Measurements from ENCODE around the gene VSIG4.

VSIG4 gene

DNA sequence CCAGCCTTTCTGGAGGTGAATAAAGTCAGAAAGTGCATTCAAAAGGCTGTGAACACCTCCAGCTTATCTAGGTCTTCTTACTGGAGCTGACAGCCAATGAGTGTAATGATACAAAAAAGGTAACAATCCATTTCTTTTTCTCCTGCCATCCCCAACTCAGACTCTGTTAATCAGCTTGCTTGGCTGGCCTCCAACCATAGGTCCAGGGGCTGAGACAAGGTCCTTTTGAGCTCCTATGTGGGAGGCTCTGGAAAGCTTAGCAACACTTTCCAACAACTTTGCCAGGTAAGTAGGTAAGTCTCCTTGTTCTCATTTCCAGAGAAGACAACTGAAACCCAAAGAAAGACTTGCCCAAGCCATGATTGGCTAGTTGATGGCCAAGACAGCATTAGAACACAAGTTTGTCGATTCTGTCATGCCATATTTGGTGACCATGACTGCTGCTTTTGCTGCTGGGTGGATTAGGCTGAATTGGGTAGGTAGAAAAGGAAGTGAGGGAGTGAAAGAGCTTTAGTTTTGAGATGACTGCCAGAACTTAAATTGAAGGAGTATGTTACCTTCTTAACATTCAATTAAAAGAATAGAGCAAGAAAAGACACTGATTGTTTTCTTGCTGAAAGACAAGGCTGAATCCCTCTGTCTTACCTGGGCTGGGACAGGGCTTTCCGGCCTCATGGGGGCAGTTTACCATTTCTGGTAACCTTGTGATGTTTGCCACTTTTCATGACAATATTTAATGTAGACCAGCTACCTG, 22.8 kb downstream of the VSIG4 start:
- POLR2A ChIA-PET: no interaction called here
- CTCF ChIA-PET: no interaction called here
- DNase-seq (ENCODE audit: extremely low spot score): no peak
- TF ChIP-seq CTBP1 (IDR thresholded peaks at IDR 0.05; ENCODE audit: borderline replicate concordance) (no peak), FOXK2 (IDR thresholded peaks at IDR 0.05) (no peak), NFRKB (IDR thresholded peaks at IDR 0.05) (no peak), L3MBTL2 (conservative IDR thresholded peaks at IDR 0.05) (no peak), FOXA1 (IDR thresholded peaks at IDR 0.05) (no peak), BHLHE40 (IDR thresholded peaks at IDR 0.05; ENCODE audit: borderline replicate concordance) (no peak), ARNT (IDR thresholded peaks at IDR 0.05) (no peak), FOXM1 (IDR thresholded peaks at IDR 0.05; ENCODE audit: borderline replicate concordance) (no peak), ELF4 (IDR thresholded peaks at IDR 0.05) (no peak), SUZ12 (IDR thresholded peaks at IDR 0.05) (no peak), SP1 (IDR thresholded peaks at IDR 0.05) (no peak), TARDBP (IDR thresholded peaks at IDR 0.05) (no peak), HDGF (IDR thresholded peaks at IDR 0.05; ENCODE audit: borderline replicate concordance) (no peak), LEF1 (IDR thresholded peaks at IDR 0.05; ENCODE audit: borderline replicate concordance) (no peak), ZNF384 (IDR thresholded peaks at IDR 0.05) (no peak)
- TF ChIP-seq, protein P1, sequence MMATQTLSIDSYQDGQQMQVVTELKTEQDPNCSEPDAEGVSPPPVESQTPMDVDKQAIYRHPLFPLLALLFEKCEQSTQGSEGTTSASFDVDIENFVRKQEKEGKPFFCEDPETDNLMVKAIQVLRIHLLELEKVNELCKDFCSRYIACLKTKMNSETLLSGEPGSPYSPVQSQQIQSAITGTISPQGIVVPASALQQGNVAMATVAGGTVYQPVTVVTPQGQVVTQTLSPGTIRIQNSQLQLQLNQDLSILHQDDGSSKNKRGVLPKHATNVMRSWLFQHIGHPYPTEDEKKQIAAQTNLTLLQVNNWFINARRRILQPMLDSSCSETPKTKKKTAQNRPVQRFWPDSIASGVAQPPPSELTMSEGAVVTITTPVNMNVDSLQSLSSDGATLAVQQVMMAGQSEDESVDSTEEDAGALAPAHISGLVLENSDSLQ (IDR thresholded peaks at IDR 0.05): no peak

DNA sequence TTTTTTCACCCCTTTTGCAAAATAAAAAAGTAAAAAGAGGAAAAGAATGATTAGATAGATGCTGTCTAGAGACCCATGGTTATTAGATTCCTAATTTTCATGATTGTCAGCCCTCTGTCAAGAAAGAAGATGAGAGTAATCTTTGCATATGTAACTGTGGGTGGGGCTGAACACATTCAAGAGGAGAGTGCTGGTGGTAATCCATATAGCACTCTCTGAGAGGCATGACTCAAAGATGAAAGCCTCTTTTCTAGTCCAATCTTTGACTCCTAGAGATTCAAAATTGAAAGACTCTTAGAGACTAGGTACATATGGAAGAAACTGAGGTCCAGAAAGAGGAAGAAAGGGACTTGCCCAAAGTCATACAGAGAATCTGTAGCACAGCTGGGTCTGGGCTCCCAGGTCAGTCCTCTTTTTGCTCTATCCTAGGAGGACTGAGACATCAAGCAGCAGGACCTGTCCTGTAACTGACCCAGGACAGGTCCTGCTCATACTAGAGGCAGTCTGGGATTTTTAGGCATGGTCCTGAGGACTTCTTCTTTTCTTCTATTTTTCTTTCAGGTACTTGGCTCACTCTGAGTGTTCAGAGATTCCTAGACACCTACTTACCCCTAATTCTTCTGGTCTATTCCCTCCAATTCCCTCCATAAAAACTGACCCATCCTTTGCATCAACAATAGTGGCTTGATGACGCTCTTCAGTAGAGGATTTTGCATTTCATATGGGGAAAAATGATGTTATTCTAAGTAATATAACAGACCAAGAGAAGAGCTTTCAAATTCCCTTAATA, 23.8 kb downstream of the VSIG4 start:
- POLR2A ChIA-PET: no interaction called here
- TF ChIP-seq SP1 (IDR thresholded peaks at IDR 0.05) (no peak), ELF4 (IDR thresholded peaks at IDR 0.05) (no peak), FOXM1 (IDR thresholded peaks at IDR 0.05; ENCODE audit: borderline replicate concordance) (no peak)
- TF ChIP-seq, protein P1 (IDR thresholded peaks at IDR 0.05): no peak
- DNase-seq (ENCODE audit: extremely low spot score): no peak
- CTCF ChIA-PET: no interaction called here

DNA sequence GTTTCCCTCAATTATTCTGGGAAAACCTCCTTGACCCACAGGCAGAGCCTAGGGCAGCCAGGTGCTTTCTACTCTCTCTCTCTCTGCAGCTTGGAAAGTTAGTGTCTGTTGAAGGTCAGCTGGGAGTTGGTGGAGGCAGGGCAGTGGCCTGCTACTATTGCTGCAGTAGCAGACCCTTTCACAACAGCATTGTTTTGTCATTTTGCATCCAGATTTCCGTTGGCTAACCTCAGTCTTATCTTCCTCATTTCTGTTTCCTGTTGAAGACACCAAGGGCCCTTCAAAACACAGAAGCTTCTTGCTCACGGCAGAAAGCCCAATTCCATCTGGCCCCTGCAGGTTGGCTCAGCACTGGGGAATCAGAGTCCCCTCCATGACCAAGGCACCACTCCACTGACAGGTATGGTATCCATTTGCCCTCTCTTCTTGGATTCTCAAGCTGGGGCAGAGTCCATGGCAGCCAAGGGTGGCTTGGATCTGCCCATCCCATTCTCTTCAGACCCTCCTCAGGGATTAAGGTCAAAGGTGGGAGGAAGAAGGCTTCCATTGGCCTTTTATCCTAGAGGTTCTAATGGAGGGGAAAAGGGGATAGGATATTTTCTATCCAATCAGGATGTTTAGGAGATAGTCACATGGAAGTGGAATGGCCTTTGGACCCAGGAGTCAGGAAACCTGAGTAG, 24.6 kb downstream of the VSIG4 start:
- ChIA-PET CTCF (no interaction called here), POLR2A (no interaction called here)
- TF ChIP-seq, protein P1 (IDR thresholded peaks at IDR 0.05): no peak
- TF ChIP-seq CTBP1 (IDR thresholded peaks at IDR 0.05; ENCODE audit: borderline replicate concordance): no peak
- TF ChIP-seq LEF1 (IDR thresholded peaks at IDR 0.05; ENCODE audit: borderline replicate concordance): no peak
- no peak for TF ChIP-seq BHLHE40 (IDR thresholded peaks at IDR 0.05; ENCODE audit: borderline replicate concordance)
- TF ChIP-seq L3MBTL2 (conservative IDR thresholded peaks at IDR 0.05): no peak
- TF ChIP-seq SP1 (IDR thresholded peaks at IDR 0.05): no peak
- TF ChIP-seq ARNT (IDR thresholded peaks at IDR 0.05): no peak
- no peak for TF ChIP-seq FOXM1 (IDR thresholded peaks at IDR 0.05; ENCODE audit: borderline replicate concordance)
- no peak for TF ChIP-seq HDGF (IDR thresholded peaks at IDR 0.05; ENCODE audit: borderline replicate concordance)
- TF ChIP-seq NFRKB (IDR thresholded peaks at IDR 0.05): no peak
- no peak for DNase-seq (ENCODE audit: extremely low spot score)

DNA sequence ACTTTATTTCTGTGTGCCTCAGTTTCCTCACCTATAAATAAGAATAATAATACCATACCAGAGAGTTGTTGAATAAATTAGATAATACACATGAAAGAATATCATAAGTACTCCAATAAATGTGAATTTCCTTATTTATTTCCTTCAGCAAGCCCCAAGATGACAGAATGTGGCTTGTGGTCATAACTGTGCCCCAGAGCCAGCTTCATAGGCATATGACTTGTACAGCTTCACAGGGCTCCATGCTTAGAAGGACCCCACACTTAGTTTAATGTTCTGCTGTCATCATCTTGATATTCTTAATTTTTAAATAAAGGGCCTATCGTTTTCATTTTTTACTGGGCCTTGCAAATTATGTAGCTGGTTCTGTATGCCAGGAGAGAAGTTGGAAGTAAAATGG, 25.3 kb downstream of the VSIG4 start:
- ChIA-PET POLR2A (no interaction called here), CTCF (no interaction called here)
- TF ChIP-seq TARDBP (IDR thresholded peaks at IDR 0.05): no peak
- no peak for TF ChIP-seq SP1 (IDR thresholded peaks at IDR 0.05)
- no peak for TF ChIP-seq BHLHE40 (IDR thresholded peaks at IDR 0.05; ENCODE audit: borderline replicate concordance)
- TF ChIP-seq LEF1 (IDR thresholded peaks at IDR 0.05; ENCODE audit: borderline replicate concordance): no peak
- no peak for DNase-seq (ENCODE audit: extremely low spot score)

DNA sequence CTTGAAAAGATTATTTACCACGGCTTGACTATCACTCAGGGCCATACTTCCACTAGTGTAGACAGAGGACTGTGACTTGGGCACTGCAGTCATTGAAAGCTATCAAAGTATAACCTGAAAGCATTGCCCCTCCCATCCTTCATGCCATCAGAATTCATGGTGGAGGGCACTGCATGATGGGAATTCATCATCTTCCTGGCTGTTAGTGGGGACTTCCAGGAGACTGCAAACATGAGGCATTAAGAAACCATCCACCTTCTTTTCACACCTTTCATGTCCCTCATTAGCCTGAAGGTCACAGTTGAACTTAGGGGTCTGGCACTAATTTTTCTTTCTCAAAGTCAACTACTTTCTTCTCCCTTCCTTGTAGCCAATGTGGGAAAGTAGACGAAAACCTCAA, 25.8 kb downstream of the VSIG4 start:
- ChIA-PET POLR2A (no interaction called here), CTCF (no interaction called here)
- DNase-seq (ENCODE audit: extremely low spot score): no peak
- no peak for TF ChIP-seq TARDBP (IDR thresholded peaks at IDR 0.05)
- TF ChIP-seq BHLHE40 (IDR thresholded peaks at IDR 0.05; ENCODE audit: borderline replicate concordance): no peak
- no peak for TF ChIP-seq HDGF (IDR thresholded peaks at IDR 0.05; ENCODE audit: borderline replicate concordance)
- no peak for TF ChIP-seq CTBP1 (IDR thresholded peaks at IDR 0.05; ENCODE audit: borderline replicate concordance)
- TF ChIP-seq NFRKB (IDR thresholded peaks at IDR 0.05): no peak

DNA sequence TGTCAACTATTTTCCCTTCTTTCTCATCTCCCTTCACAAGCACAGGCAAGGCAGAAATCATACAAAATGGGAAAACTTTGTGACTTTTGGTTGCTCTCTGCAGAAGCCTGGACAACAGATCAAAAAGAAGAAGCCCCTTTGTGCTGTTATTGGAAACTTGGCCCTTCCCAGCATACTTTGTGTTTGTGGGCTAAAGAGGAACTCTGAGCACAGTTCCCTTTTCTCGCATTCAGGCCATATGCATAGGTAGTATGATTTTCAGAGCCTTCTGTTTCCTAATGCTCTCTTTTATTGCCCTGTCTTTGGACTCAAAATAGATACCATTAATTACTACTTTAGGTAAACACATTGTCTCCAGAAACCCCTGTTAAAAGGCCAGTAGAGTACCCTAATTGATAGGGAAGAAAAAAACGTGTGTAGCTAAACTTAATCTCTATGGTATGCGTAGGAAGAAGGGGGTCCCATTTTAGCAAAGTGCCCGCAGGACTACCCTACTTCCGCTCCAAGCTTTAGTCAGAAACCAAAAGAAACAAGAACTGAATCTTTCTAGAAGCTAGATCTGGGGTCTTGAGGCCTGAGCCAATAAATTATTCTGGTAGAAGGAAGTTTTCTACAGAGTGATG, 26.6 kb downstream of the VSIG4 start:
- ChIA-PET CTCF (no interaction called here), POLR2A (no interaction called here)
- no peak for DNase-seq (ENCODE audit: extremely low spot score)
- TF ChIP-seq FOXK2 (IDR thresholded peaks at IDR 0.05) (no peak), ARNT (IDR thresholded peaks at IDR 0.05) (no peak), BHLHE40 (IDR thresholded peaks at IDR 0.05; ENCODE audit: borderline replicate concordance) (no peak), SP1 (IDR thresholded peaks at IDR 0.05) (no peak), SUZ12 (IDR thresholded peaks at IDR 0.05) (no peak), L3MBTL2 (conservative IDR thresholded peaks at IDR 0.05) (no peak), NFRKB (IDR thresholded peaks at IDR 0.05) (no peak), FOXM1 (IDR thresholded peaks at IDR 0.05; ENCODE audit: borderline replicate concordance) (no peak), TARDBP (IDR thresholded peaks at IDR 0.05) (no peak), HDGF (IDR thresholded peaks at IDR 0.05; ENCODE audit: borderline replicate concordance) (no peak), CTBP1 (IDR thresholded peaks at IDR 0.05; ENCODE audit: borderline replicate concordance) (no peak), LEF1 (IDR thresholded peaks at IDR 0.05; ENCODE audit: borderline replicate concordance) (no peak)
- TF ChIP-seq, protein P1 (IDR thresholded peaks at IDR 0.05): no peak

Measured in HEK293T (cell line).